Fibroblast of mammary gland (primary cell): Measurements from ENCODE around the gene CTIF.
A peak's percentile ranks its signal among the peaks of the same experiment; 100 is the strongest.

Source experiments
- DNase-seq: peaks from one replicate; pipeline ENCODE4 v3.0.0-alpha.2; 2010; ENCODE audit warnings: low read depth
- H3K4me3 ChIP-seq: 2 replicates; pipeline ENCODE4 v1.5.1; 2011; ENCODE audit warnings: low read depth, mild to moderate bottlenecking, low read length, moderate library complexity; ENCODE audit not compliant: control insufficient read depth
- CTCF ChIP-seq: conservative IDR thresholded peaks from 2 replicates; pipeline ENCODE4 v1.5.1; 2011; ENCODE audit warnings: low read depth, low read length, inconsistent platforms; ENCODE audit not compliant: control insufficient read depth, insufficient read depth

CTIF gene

DNA sequence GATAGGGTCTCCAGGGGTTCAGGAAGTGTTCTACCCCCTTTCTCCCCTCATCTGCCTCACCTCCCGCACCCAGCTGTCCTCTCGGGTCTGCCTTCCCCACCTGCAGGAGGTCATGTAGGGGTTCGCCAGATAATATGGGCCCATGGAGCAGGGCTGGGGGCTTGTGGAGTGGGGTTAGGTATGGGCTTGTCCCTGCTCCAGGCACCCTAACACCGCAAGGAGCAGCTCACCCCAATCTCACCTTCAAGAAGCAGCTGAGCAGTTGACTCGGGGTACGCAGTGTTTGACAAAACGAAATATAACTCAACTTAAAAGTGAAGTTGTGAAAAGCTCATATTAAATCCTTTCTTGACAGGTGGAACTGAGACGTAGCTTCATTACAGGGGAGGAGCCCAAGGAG lies 99.6 kb downstream of the CTIF start:
- TF ChIP-seq CTCF, result no peak

GRCh38 chr18:48638896-48639771 lies 100.3 kb downstream of the CTIF start:
- H3K4me3 ChIP-seq, result no peak overlapping the region
- TF ChIP-seq CTCF, result no peak
- DNase-seq, result no peak

More for the DNA sequence above, 99.6 kb downstream of the CTIF start:
- no peak for DNase-seq
- H3K4me3 ChIP-seq, result no peak overlapping the region

GRCh38 chr18:48639772-48640432 lies 101.1 kb downstream of the CTIF start:
- DNase-seq, result no peak
- no peak overlapping the region for H3K4me3 ChIP-seq
- TF ChIP-seq CTCF, result peak; percentile 34

DNA sequence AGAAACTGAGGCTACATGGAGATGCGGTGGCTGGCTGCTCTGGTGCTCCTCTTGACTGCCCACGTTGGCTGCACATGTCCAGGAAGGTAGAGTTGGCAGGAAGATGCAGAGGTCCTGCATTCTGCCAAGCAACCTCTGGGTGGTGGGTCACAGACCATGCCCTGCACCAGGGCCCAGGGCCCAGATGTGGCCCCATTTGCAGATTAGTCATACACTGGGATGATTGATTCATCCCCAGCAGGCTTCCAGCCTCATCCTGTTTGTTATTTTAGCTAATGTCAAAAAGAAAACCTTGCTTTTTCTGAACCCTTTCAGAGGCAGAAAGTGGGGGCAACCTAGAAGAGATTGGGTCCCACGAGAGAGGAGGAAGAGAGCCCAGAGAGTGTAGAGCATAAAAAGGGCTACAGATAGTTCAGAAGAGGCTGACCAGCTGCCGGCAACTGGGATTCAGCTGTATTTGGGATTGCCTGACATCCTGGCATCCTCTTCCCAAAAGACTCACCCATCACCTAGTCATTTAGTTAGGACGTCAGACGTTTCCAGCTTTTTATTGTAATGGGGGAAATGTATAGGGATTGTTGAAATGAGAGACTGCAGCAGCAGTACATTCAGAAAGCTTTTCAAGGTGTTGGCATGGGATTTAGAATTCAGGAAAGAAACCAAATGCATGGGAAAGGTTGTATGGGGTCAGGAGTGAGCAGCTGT lies 101.9 kb downstream of the CTIF start:
- TF ChIP-seq CTCF, result peak; percentile 18
- DNase-seq, result peak; percentile 73
- H3K4me3 ChIP-seq, result no peak overlapping the region

GRCh38 chr18:48641981-48642380 lies 103.2 kb downstream of the CTIF start:
- DNase-seq, result no peak
- H3K4me3 ChIP-seq, result no peak overlapping the region
- TF ChIP-seq CTCF, result no peak

DNA sequence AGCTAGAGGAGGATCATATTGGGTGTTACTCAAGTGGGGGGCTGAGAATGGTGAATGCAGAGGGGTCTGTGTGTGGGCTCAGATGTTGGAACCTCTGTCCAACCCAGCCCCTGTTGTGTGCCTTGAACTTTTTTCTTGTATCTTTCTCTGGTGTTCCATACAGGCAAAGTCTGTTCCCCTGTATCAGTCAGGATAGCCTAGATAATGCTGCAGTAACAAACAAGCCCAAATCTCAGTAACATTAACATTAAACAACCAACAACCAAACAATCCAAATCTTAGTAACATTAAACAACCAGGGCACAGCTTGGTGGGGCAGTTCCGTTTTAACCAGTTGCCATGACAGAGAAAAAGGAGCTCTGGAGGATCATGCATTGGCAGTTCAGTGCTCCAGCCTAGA lies 103.7 kb downstream of the CTIF start:
- DNase-seq, result no peak
- no peak overlapping the region for H3K4me3 ChIP-seq
- TF ChIP-seq CTCF, result no peak
